Measurements from ENCODE around the gene CLCN3. TPM values are rescaled to one million over a fixed set of nuclear protein-coding genes. Genes with fewer than 3 reads are reported as not detected.

Gene CLCN3
- total RNA-seq, 2 donors from 2014 or later: 22.4 to 40.5 TPM

- WGBS, 2 donors: 47 to 58% methylated on average over 3 of the region's 3 CpGs
- DNase-seq (no peak), ATAC-seq (no peak)
- Histone ChIP-seq H3K27ac (peak overlapping the region in 1 of 4 donors; percentile 97), H3K27me3 (no peaks in the 10 kb centered on the region), H3K4me1 (peaks cover 49% of the 10 kb centered on the region), H3K9me3 (no peaks in the 10 kb centered on the region), H3K36me3 (replicated peaks in 1 of 2; ENCODE audit: insufficient read depth in 1 of 2, low read depth in 2 of 2) (no peaks in the 10 kb centered on the region), H3K4me3 (no peak overlapping the region)
- no peak for TF ChIP-seq POLR2A (IDR thresholded peaks at IDR 0.05)
- TF ChIP-seq CTCF (IDR thresholded peaks at IDR 0.05): no peak
- intact Hi-C loops (cut with DNase I): no loop called here
Measured at GRCh38 chr4:169657470-169658107, 37.2 kb downstream of the CLCN3 start.

GRCh38 chr4:169658196-169658595, 37.8 kb downstream of the CLCN3 start:
- peak overlapping the region in 3 of 4 donors; percentile 90 to 97 (median 90) for H3K27ac ChIP-seq
- H3K36me3 ChIP-seq (replicated peaks in 1 of 2; ENCODE audit: insufficient read depth in 1 of 2, low read depth in 2 of 2): no peaks in the 10 kb centered on the region
- no peaks in the 10 kb centered on the region for H3K9me3 ChIP-seq
- peaks cover 53% of the 10 kb centered on the region for H3K4me1 ChIP-seq
- no peak for TF ChIP-seq CTCF (IDR thresholded peaks at IDR 0.05)
- TF ChIP-seq POLR2A (IDR thresholded peaks at IDR 0.05): no peak
- intact Hi-C loops (cut with DNase I): no loop called here
- ATAC-seq: no peak
- WGBS, 2 donors: 13 to 21% methylated on average over 2 of the region's 2 CpGs
- H3K4me3 ChIP-seq: no peak overlapping the region
- no peaks in the 10 kb centered on the region for H3K27me3 ChIP-seq
- no peak for DNase-seq

GRCh38 chr4:169658975-169659715, 38.8 kb downstream of the CLCN3 start:
- TF ChIP-seq CTCF (IDR thresholded peaks at IDR 0.05) (no peak), POLR2A (IDR thresholded peaks at IDR 0.05) (no peak)
- 34 to 41% methylated on average over 6 of the region's 6 CpGs for WGBS, 2 donors
- intact Hi-C loops (cut with DNase I): no loop called here
- ATAC-seq (no peak), DNase-seq (no peak)
- H3K27me3 ChIP-seq: no peaks in the 10 kb centered on the region
- H3K9me3 ChIP-seq: no peaks in the 10 kb centered on the region
- H3K36me3 ChIP-seq (replicated peaks in 1 of 2; ENCODE audit: insufficient read depth in 1 of 2, low read depth in 2 of 2): no peaks in the 10 kb centered on the region
- H3K4me1 ChIP-seq: peaks cover 61% of the 10 kb centered on the region
- H3K27ac ChIP-seq: peak overlapping the region in 3 of 4 donors; percentile 90 to 97 (median 90)
- H3K4me3 ChIP-seq: no peak overlapping the region

- 6 to 7% methylated on average over 14 of the region's 14 CpGs for WGBS, 2 donors
- Histone ChIP-seq H3K9me3 (no peaks in the 10 kb centered on the region), H3K4me1 (peaks cover 65% of the 10 kb centered on the region), H3K27ac (peak overlapping the region; percentile 82 to 97 (median 90)), H3K4me3 (peak overlapping the region in 1 of 2 donors; percentile 19), H3K36me3 (replicated peaks in 1 of 2; ENCODE audit: insufficient read depth in 1 of 2, low read depth in 2 of 2) (no peaks in the 10 kb centered on the region), H3K27me3 (no peaks in the 10 kb centered on the region)
- DNase-seq (peak; percentile 81 to 97 (median 90)), ATAC-seq (peak; percentile 99)
- TF ChIP-seq POLR2A (IDR thresholded peaks at IDR 0.05): peak in 2 of 3 donors; percentile 85 to 88
- TF ChIP-seq CTCF (IDR thresholded peaks at IDR 0.05): peak in 3 of 7 experiments; percentile 1 to 10 (median 10)
- intact Hi-C loops (cut with DNase I): no loop called here
Measured at GRCh38 chr4:169659716-169660670, 39.6 kb downstream of the CLCN3 start.
